GM19438 (cell line): ENCODE data around the gene MARVELD3.
"Not testable (repeated sequence)": the region's sequence is repeated elsewhere in the genome, so short reads cannot be mapped to it uniquely, and the experiment has no call there.

ENCODE experiments used
- ATAC-seq: cut with Tn5 transposase; IDR thresholded peaks from one replicate; pipeline ENCODE4 v1.9.1; 2021; ENCODE audit warnings: low read depth; ENCODE audit not compliant: unreplicated experiment

MARVELD3 gene, protein sequence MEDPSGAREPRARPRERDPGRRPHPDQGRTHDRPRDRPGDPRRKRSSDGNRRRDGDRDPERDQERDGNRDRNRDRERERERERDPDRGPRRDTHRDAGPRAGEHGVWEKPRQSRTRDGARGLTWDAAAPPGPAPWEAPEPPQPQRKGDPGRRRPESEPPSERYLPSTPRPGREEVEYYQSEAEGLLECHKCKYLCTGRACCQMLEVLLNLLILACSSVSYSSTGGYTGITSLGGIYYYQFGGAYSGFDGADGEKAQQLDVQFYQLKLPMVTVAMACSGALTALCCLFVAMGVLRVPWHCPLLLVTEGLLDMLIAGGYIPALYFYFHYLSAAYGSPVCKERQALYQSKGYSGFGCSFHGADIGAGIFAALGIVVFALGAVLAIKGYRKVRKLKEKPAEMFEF

DNA sequence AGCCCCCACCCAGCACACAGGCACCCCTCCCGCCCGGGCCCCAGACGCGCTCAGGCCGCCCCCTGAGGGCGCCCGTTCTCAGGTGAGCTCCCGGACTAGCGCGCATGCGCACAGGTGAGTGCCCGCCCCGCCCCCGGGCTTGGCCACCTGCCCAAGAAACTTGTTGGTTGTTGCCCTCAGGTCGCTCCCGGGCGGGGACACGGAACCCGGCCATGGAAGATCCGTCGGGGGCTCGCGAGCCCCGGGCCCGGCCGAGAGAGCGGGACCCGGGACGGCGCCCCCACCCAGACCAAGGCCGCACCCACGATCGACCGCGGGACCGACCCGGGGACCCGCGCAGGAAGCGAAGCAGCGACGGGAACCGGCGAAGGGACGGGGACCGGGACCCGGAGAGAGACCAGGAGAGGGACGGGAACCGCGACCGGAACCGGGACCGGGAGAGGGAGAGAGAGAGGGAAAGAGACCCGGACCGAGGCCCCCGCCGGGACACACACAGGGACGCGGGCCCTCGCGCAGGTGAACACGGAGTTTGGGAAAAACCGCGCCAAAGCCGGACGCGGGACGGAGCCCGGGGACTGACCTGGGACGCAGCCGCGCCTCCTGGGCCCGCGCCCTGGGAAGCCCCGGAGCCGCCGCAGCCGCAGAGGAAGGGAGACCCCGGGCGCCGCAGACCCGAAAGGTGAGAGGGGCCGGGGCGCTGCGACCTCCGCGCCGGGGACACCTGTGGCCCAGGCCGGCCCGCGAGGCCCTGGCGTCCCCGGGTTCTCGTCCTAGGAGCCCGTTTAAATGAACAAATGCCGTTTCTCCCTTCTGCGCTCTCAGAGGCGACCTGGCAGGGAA lies at the start of gene MARVELD3:
MARVELD3 (plus strand) TSS at position 167 of the 840 bp plus-strand sequence; CDS start at position 213, 46 bp downstream.
- no peak for ATAC-seq

DNA sequence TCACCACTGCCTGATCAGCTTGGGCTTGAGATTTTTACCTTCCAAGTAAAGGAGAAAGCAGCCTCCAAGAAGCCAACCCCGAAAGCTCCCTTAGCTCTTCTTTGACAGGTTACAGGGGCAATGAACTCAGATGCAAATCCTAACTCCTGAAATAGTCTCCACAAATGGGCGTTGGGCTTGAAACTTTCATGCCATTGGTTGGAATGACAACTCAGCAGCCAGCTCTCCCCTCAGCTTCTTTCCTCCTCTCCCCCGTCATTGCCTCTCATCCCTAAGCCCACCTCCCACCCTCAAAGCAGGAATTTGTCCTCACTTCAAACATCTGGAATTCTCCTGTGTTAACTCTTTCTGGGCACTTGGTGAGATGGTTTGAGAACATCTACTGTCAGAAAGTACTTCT lies 49.0 kb upstream of the MARVELD3 start, which contains the start of gene TAT:
TAT (minus strand) TSS at position 122 of the 400 bp plus-strand sequence. CDS start 677 bp downstream, outside the sequence.
- ATAC-seq: no peak

DNA sequence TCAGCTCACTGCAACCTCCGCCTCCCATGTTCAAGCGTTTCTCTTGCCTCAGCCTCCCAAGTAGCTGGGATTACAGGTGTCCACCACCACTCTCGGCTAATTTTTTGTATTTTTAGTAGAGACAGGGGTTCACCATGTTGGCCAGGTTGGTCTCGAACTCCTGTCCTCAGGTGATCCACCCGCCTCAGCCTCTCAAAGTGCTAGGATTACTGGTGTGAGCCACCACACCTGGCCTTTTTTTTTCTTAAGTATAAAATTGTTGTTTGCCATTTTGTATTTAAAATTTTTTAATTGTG lies 43.5 kb upstream of the MARVELD3 start:
- ATAC-seq: not testable (repeated sequence)

DNA sequence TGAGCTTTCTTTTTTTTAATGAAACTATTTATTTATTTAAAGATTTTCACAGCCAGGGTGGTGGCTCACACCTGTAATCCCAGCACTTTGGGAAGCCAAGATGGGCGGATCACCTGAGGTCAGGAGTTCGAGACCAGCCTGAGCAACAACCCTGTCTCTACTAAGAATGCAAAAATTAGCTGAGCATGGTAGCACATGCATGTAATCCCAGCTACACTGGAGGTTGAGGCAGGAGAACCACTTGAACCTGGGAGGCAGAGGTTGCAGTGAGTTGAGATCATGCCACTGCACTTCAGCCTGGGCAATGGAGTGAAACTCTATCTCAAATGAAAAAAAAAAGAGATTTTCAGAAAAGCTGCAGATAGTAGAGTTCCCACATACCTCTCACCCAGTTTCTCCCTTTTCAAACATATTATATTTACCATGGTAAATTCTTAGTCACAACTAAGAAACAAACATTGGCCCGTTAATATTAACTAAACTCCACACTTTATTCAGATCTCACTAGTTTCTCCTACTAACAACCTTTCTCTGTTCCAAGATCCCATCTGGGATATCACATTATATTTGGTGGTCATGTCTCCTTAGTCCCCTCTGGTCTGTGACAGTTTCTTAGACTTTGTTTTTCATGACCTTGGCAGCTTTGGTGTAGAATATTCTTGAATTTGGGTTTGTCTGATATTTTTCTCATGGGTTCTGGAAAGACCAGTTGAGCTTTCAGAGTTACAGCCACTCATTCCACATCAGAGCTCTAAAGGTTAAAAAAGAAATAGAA lies 41.3 kb upstream of the MARVELD3 start:
- ATAC-seq: no peak

DNA sequence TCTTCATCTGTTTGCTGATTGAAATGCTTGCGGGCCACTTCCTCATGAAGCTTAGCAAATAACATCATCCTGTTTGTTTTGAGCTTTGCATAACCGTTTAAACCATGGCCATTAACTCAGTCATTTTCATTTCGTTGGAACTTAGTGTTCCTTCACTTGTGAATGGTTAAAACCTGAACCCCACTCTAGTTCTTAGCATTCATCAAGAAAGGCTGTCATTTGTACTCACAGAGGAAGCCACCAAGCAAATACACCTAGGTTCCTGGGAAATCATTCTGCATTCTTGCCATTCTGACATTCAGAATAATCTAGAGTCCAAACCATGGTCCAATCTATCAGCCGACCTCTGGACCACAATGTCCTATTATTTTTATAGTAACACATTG lies 40.7 kb upstream of the MARVELD3 start:
- no peak for ATAC-seq

DNA sequence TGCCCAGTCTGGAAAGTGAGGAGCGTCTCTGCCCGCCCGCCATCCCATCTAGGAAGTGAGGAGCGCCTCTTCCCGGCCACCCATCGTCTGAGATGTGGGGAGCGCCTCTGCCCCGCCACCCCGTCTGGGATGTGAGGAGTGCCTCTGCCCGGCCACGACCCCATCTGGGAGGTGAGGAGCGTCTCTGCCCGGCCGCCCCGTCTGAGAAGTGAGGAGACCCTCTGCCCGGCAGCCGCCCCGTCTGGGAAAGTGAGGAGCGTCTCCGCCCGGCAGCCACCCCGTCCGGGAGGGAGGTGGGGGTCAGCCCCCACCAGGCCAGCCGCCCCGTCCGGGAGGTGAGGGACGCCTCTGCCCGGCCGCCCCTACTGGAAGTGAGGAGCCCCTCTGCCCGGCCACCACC lies 36.6 kb upstream of the MARVELD3 start:
- ATAC-seq: not testable (repeated sequence)

DNA sequence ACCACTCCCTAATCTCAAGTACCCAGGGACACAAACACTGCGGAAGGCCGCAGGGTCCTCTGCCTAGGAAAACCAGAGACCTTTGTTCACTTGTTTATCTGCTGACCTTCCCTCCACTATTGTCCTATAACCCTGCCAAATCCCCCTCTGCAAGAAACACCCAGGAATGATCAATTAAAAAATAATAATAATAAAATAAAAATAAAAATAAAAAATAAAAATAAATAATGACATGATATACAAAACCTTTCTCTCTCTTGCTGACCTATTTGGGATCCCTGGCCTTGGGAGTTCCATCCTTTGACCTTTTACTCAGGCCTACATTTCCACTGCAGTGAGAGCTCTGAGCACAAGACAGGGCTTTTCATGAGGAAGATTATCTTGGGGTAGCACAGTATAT lies 35.9 kb upstream of the MARVELD3 start:
- ATAC-seq: not testable (repeated sequence)

DNA sequence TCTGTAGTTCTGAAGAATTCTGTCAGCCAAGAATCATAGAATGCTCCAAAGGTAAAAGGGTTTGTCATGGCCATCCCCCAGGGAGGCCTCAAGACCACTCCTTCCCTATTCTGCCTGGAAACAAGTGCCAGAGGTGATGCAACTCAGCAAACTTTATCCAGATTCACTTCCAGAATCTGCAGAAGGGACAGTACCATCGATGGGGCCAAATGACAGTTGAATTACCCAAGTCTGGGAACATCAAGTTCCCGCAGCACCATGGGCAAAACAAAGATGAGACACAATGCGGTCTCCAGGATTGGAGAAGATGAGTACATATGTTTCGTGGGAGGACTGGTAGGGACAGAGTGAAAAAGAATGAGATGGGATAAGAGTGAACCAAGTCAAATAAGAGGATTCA lies 35.4 kb upstream of the MARVELD3 start:
- no peak for ATAC-seq

DNA sequence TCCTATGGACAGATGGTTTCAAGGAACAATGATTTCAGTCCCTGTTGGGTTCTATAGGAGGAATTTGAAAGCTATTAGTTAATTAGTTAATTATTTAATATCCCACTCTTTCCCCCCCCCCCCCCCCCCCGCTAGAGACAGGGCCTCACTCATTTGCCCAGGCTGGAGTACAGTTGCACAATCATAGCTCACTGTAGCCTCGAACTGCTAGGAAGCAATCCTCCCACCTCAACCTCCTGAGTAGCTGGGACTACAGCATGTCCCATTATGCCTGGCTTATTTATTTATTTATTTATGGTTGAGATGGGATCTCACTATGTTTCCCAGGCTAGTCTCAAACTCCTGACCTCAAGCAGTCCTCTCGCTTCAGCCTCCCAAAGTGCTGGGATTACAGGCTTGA lies 34.1 kb upstream of the MARVELD3 start:
- no peak for ATAC-seq

DNA sequence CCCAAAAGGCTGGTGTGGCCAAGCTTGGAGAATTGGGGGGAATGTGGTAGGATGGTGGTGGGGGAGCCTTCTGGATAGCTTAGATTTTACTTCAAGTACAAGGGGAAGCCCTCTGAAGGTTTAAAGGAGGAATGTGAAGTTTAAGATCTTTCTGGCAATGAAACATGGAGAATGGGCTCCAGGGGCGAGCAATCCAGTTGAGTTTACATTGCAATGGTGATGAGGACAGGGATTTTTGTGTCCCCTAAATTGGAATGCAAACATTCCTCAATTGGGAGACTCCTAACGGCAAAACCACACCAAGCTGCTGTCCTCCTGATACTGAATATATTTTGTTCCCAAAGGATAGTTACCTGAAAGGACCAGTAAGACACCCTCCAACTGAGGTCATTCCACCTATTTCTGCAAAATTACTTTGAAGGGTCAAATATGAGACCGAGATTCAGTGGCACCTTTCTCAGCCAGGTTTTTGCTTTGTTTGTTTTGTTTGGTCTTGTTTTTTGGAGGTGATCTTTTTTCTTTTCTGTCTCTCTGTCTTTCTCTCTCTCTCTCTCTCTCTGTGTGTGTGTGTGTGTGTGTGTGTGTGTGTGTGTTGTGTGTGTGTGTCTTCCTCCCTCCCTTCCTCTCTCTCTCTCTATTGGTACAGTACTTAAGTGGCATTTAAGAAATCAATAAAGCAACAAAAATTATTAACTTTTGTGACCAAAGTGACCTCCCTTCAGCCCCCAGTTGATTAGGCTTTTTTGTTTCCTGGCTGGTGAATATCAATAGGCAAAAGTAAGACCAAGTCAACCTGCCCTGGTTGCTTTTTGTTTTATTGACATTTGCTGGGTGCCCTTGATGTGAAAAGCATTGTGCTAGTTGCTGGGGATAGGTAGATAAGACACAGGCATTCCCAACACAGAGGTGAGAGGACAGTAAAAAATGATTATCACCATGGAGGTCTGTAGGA lies 32.7 kb upstream of the MARVELD3 start:
- ATAC-seq: no peak

DNA sequence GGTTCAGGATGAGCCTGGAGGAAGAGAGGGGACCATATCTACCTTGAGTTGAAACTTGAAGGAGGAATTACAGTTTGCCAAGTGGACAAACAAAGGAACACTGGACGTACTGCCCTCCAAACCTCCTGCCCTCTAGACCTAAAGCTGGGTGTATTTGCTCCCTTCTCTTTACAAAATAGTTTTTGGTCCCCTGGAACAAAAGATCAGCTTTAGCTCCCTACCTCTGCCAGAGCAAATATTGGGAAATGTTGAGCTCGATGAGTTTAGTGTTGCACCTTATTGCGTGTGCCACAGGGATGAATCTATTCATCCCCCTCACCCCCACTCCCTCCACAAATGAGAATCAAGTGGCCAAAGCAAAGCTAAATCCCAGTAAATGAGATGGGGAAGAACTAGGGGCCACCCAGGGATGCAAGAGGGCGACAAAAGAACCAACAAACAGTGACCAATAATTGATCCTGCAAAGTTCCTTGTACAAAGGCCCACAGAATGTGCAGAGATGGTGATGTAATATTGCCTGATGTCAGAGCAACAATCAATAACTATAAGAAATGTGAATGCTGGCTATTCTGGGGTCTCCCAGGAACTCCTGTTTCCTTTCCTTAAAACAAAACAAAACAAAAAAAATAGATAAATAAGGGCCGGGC lies 31.9 kb upstream of the MARVELD3 start:
- no peak for ATAC-seq

DNA sequence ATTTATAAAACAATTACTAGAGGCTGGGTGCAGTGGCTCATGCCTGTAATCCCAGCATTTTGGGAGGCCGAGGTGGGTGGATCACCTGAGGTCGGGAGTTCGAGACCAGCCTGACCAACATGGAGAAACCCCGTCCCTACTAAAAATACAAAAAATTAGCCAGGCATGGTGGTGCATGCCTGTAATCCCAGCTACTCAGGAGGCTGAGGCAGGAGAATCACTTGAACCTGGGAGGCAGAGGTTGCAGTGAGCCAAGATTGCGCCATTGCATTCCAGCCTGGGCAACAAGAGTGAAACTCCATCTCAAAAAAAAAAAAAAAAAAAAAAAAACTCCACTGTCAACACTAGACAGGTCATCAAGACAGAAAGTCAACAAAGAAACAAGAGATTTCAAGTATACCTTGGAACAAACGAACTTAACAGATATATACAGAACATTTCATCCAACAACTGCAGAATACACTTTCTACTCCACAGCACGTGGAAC lies 30.6 kb upstream of the MARVELD3 start:
- not testable (repeated sequence) for ATAC-seq

DNA sequence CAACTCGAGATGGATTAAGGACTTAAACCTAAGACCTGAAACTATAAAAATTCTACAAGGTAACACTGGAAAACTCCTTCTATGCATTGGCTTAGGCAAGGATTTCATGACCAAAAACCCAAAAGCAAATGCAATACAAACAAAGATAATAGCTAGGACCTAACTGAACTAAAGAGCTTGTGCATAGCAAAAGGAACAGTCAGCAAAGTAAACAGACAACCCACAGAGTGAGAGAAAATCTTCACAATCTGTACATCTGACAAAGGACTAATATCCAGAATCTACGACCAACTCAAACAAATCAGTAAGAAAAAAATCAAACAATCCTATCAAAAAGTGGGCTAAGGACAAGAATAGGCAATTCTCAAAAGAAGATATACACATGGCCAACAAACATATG lies 27.6 kb upstream of the MARVELD3 start:
- not testable (repeated sequence) for ATAC-seq

DNA sequence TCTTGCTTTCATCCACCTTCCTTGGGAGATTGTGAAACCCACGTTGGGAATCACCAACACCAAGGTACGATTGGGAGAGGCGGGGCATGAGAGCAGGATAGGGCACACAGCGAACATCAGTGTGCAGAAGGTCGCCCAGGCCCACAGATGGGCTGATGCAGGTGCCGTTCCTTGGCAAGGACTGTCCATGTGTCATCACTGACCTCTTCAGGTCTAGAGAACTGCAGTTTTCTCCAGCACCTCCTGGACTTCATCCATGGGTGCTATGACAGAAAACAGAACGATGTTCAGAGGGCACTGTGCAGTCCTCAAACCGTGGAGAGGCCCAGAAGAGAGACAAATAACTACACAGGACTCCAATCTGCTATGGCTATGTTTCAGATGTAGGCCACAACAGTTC lies 25.2 kb upstream of the MARVELD3 start:
- ATAC-seq: no peak

DNA sequence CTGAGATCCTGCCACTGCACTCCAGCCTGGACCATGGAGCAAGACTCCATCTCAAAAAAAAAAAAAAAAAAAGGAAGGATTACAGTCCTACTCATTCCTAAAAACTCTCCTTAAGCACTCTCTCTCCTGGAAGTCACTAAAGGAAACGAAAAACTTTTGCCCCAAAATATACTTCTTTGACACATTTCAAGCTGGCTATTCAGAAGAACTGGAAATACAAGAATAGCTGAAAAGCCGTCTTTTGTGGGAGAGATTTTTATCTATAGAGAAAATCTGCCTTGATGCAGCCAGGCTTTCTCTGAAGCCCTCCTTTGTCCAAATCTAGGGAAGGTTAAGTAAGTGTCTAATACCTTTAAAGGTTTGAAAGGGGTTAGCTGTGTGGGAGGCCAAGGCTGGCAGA lies 16.9 kb upstream of the MARVELD3 start:
- ATAC-seq: no peak

DNA sequence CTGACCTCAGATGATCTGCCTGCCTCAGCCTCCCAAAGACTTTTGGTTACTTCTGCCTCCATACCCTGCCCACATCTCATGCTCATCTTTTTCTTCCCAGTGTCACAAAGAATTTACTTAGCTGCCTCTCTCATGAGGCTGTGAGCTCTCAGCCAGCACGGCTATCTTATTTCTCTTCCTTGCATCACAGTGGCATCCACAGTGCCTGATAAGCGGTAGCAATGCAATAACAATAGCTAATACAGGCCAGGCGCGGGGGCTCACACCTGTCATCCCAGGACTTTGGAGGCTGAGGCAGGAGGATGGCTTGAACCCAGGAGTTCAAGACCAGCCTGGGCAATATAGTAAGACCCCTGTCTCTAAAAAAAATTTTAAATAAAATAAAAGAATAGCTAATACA lies 15.5 kb upstream of the MARVELD3 start:
- no peak for ATAC-seq

DNA sequence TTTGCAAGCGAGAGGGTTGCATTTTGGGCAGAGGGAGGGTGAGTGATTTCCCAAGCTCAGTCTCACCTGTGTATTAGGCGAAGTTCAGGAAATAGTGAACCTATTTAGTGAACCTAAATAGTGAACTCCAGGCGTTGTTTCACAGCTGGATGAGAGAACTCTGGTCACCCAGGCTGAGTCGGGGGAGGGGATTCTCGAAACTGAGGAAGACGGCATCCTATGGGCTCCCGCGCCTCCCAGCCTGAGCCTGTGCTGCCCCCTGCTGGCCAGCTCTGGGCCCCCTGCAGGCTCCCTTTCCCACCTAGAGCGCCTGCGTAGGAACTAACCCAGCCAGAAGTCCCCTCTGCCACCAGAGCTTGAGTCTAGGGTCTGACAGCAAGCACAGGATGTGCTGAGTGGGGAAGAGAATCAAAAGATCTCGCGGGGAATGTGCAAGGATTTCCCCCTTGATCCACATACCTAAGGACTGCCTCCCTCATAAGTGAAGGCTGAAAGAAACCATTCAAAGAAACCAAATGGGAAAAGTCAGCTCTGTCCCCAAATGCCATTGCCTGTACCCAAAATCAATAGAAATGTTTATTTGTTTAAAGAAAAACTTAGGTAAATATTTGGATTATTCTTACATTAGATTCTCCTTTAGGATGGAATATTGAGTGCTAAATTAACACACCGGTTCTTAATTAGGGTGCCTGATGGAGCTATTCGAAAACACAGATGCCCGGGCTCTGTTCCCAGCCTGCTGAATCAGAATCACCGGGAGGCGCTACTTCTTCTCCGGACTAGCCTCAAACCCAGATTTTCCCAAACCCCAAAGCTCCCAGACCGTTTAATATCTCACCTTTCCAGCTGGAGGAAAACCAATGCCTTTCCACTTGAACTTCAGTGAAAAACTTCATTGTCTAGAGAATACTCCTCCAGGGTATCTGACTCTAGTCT lies 14.8 kb upstream of the MARVELD3 start:
- ATAC-seq: no peak

DNA sequence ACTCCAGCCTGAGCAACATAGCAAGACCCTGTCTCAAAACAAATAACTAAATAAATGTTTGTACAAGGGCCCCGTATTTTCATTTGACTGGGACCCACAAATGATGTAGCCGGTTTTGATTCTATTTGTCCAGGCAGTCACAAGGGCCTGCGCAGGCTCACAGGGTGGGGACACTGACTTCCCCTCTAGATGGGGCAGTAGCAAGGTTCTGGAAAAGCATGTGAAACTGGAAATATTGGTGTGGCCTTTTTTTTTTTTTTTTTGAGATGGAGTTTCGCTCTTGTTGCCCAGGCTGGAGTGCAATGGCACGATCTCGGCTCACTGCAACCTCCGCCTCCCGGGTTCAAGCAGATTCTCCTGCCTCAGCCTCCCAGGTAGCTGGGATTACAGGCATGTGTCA lies 11.0 kb upstream of the MARVELD3 start:
- ATAC-seq: not testable (repeated sequence)
